ENCODE measurements around the gene C2orf69.
"Not testable (repeated sequence)": the region's sequence is repeated elsewhere in the genome, so short reads cannot be mapped to it uniquely, and the experiment has no call there.

Gene C2orf69

GRCh38 chr2:199902486-199903110 is 8.5 kb upstream of the C2orf69 start:
- H3K27me3 Mint-ChIP-seq (ENCODE audit: low read depth), result peaks cover 35% of the 10 kb centered on the region
- no peak overlapping the region for H3K4me3 Mint-ChIP-seq
- no peak overlapping the region for H3K27ac Mint-ChIP-seq
- DNase-seq (ENCODE audit: low spot score), result no peak
- H3K36me3 Mint-ChIP-seq (ENCODE audit: low read depth), result no peaks in the 10 kb centered on the region
- no peaks in the 10 kb centered on the region for H3K9me3 Mint-ChIP-seq
- no peaks in the 10 kb centered on the region for H3K4me1 Mint-ChIP-seq (ENCODE audit: low read depth)

GRCh38 chr2:199903111-199903510 is 8.0 kb upstream of the C2orf69 start:
- Mint-ChIP-seq H3K9me3 (no peaks in the 10 kb centered on the region), H3K4me3 (no peak overlapping the region), H3K36me3 (ENCODE audit: low read depth) (no peaks in the 10 kb centered on the region), H3K27me3 (ENCODE audit: low read depth) (peaks cover 33% of the 10 kb centered on the region), H3K27ac (no peak overlapping the region), H3K4me1 (ENCODE audit: low read depth) (no peaks in the 10 kb centered on the region)
- no peak for DNase-seq (ENCODE audit: low spot score)

GRCh38 chr2:199907008-199907714 is 3.9 kb upstream of the C2orf69 start:
- H3K4me1 Mint-ChIP-seq (ENCODE audit: low read depth), result peaks cover 13% of the 10 kb centered on the region
- peaks cover 22% of the 10 kb centered on the region for H3K27me3 Mint-ChIP-seq (ENCODE audit: low read depth)
- no peak overlapping the region for H3K27ac Mint-ChIP-seq
- peaks cover 4% of the 10 kb centered on the region for H3K36me3 Mint-ChIP-seq (ENCODE audit: low read depth)
- no peak for DNase-seq (ENCODE audit: low spot score)
- H3K4me3 Mint-ChIP-seq, result no peak overlapping the region
- no peaks in the 10 kb centered on the region for H3K9me3 Mint-ChIP-seq

DNA sequence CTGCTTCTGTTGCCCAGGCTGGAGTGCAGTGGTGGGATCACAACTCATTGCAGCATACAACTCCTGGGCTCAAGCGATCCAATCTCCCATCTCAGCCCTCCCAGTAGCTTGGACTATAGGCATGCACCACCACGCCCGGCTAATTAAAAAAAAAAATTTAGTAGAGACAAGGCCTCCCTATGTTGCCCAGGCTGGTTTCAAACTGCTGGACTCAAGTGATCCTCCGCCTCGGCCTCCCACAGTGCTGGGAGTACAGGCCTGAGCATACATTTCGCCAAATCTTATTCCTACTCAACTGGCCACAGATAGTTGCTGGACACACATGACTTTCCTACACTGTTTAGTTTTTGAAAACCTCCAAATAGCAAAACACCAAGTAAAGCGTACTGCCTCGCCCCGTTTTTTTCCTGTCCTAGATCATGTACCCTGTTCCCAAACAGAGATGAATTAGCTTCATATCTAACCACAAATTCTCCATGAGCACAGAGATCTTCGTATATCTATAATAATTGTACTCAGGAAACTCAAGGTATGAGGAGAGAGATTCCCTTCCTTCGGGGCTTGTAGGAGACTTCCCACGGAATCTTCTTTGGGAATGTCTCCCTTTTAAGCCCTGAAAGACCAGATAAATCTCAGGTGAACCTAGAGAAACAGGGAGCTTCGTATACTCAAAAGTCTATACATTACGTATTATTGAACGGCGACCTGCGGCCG is 598 bp upstream of the C2orf69 start:
- H3K27me3 Mint-ChIP-seq (ENCODE audit: low read depth), result peaks cover 5% of the 10 kb centered on the region
- H3K4me1 Mint-ChIP-seq (ENCODE audit: low read depth), result peaks cover 31% of the 10 kb centered on the region
- no peak for DNase-seq (ENCODE audit: low spot score)
- peak overlapping the region; percentile 99 for H3K4me3 Mint-ChIP-seq
- no peaks in the 10 kb centered on the region for H3K9me3 Mint-ChIP-seq
- peaks cover 20% of the 10 kb centered on the region for H3K36me3 Mint-ChIP-seq (ENCODE audit: low read depth)
- peak overlapping the region; percentile 96 for H3K27ac Mint-ChIP-seq

GRCh38 chr2:199911877-199912161 is 726 bp downstream of the C2orf69 start:
- peaks cover 13% of the 10 kb centered on the region for H3K9me3 Mint-ChIP-seq
- H3K27ac Mint-ChIP-seq, result peak overlapping the region; percentile 96
- peak overlapping the region; percentile 99 for H3K4me3 Mint-ChIP-seq
- DNase-seq (ENCODE audit: low spot score), result no peak
- H3K27me3 Mint-ChIP-seq (ENCODE audit: low read depth), result no peaks in the 10 kb centered on the region
- peaks cover 31% of the 10 kb centered on the region for H3K4me1 Mint-ChIP-seq (ENCODE audit: low read depth)
- peaks cover 33% of the 10 kb centered on the region for H3K36me3 Mint-ChIP-seq (ENCODE audit: low read depth)

- Mint-ChIP-seq H3K4me3 (peak overlapping the region; percentile 99), H3K9me3 (peaks cover 18% of the 10 kb centered on the region), H3K4me1 (ENCODE audit: low read depth) (peaks cover 31% of the 10 kb centered on the region), H3K36me3 (ENCODE audit: low read depth) (peaks cover 41% of the 10 kb centered on the region), H3K27ac (peak overlapping the region; percentile 37)
- not testable (repeated sequence) for H3K27me3 Mint-ChIP-seq (ENCODE audit: low read depth); DNase-seq (ENCODE audit: low spot score)
Measured at GRCh38 chr2:199912553-199913114, 1.5 kb downstream of the C2orf69 start.

- Mint-ChIP-seq H3K27me3 (ENCODE audit: low read depth) (no peaks in the 10 kb centered on the region), H3K4me1 (ENCODE audit: low read depth) (peaks cover 35% of the 10 kb centered on the region), H3K9me3 (peaks cover 20% of the 10 kb centered on the region), H3K4me3 (peak overlapping the region; percentile 62), H3K36me3 (ENCODE audit: low read depth) (peaks cover 56% of the 10 kb centered on the region), H3K27ac (peak overlapping the region; percentile 34)
- DNase-seq (ENCODE audit: low spot score), result no peak
Measured at GRCh38 chr2:199914372-199914958, 3.4 kb downstream of the C2orf69 start.

GRCh38 chr2:199916980-199917379 is 5.9 kb downstream of the C2orf69 start:
- H3K27ac Mint-ChIP-seq, result no peak overlapping the region
- H3K4me1 Mint-ChIP-seq (ENCODE audit: low read depth), result peaks cover 25% of the 10 kb centered on the region
- no peak for DNase-seq (ENCODE audit: low spot score)
- H3K4me3 Mint-ChIP-seq, result no peak overlapping the region
- no peaks in the 10 kb centered on the region for H3K27me3 Mint-ChIP-seq (ENCODE audit: low read depth)
- H3K36me3 Mint-ChIP-seq (ENCODE audit: low read depth), result peaks cover 62% of the 10 kb centered on the region
- peaks cover 20% of the 10 kb centered on the region for H3K9me3 Mint-ChIP-seq

DNA sequence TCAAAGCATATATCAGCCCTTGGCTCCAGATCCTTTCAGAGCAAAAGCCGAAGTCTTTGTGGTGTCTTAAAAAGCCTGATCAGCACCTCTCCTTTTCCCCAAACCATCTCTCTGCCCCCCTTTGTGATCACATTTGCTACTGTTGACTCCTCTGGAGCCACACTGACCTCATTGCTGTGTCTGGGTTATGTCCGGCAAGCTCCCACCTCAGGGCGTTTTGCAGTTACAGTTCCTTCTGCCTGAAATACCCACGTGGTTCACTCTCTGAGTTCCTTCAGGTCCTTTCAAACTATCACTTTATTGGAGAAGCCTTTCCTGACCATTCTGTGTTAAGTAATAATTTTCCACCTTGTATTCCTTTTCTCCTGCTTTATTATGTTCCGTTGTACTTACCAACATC is 11.8 kb downstream of the C2orf69 start:
- H3K27me3 Mint-ChIP-seq (ENCODE audit: low read depth), result no peaks in the 10 kb centered on the region
- H3K36me3 Mint-ChIP-seq (ENCODE audit: low read depth), result peaks cover 47% of the 10 kb centered on the region
- DNase-seq (ENCODE audit: low spot score), result no peak
- H3K9me3 Mint-ChIP-seq, result no peaks in the 10 kb centered on the region
- H3K4me1 Mint-ChIP-seq (ENCODE audit: low read depth), result peaks cover 18% of the 10 kb centered on the region
- no peak overlapping the region for H3K4me3 Mint-ChIP-seq
- H3K27ac Mint-ChIP-seq, result no peak overlapping the region

DNA sequence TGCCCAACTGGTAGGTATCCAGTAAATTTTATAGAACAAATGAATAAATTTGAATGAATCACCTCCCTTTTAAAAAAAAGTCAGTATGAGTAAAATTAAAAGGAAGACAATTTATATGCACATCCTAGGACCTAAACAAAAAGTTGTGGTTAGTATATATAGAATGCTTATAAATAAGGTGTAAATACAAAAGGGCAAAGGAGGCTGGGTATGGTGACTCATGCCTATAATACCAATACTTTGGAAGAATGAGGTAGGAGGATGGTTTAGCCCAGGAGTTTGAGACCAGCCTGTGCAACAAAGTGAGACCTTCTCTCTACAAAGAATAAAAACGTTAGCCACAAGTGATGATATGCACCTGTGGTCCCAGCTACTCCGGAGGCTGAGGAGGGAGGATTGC is 12.8 kb downstream of the C2orf69 start:
- Mint-ChIP-seq H3K27me3 (ENCODE audit: low read depth) (no peaks in the 10 kb centered on the region), H3K9me3 (no peaks in the 10 kb centered on the region), H3K4me3 (no peak overlapping the region), H3K27ac (no peak overlapping the region), H3K36me3 (ENCODE audit: low read depth) (peaks cover 45% of the 10 kb centered on the region), H3K4me1 (ENCODE audit: low read depth) (peaks cover 15% of the 10 kb centered on the region)
- no peak for DNase-seq (ENCODE audit: low spot score)

GRCh38 chr2:199926806-199927205 is 15.7 kb downstream of the C2orf69 start:
- Mint-ChIP-seq H3K4me3 (no peak overlapping the region), H3K27me3 (ENCODE audit: low read depth) (no peaks in the 10 kb centered on the region), H3K27ac (no peak overlapping the region), H3K36me3 (ENCODE audit: low read depth) (peaks cover 49% of the 10 kb centered on the region), H3K4me1 (ENCODE audit: low read depth) (peaks cover 12% of the 10 kb centered on the region), H3K9me3 (no peaks in the 10 kb centered on the region)
- DNase-seq (ENCODE audit: low spot score), result no peak

GRCh38 chr2:199928226-199928625 is 17.1 kb downstream of the C2orf69 start:
- no peaks in the 10 kb centered on the region for H3K27me3 Mint-ChIP-seq (ENCODE audit: low read depth)
- no peak overlapping the region for H3K4me3 Mint-ChIP-seq
- no peaks in the 10 kb centered on the region for H3K9me3 Mint-ChIP-seq
- H3K27ac Mint-ChIP-seq, result no peak overlapping the region
- DNase-seq (ENCODE audit: low spot score), result no peak
- peaks cover 51% of the 10 kb centered on the region for H3K36me3 Mint-ChIP-seq (ENCODE audit: low read depth)
- peaks cover 8% of the 10 kb centered on the region for H3K4me1 Mint-ChIP-seq (ENCODE audit: low read depth)

DNA sequence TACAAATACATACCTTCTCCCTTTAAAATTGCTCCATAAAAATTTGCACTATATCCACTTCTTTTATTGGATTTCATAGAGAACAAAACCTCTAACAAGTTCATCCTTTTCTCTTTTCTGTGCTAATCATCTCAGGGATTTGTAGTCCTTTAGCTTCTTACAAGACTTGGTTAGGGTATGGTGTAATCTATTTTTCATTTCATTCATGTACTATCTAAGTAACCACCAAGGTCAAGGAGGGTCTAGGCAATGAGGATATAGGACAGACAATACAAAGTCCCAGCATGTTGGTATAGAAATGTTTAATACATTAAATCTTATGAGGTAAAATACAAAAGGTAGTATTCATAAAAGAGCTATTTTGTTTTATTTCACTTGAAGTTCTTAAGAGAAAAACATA is 17.5 kb downstream of the C2orf69 start:
- Mint-ChIP-seq H3K36me3 (ENCODE audit: low read depth) (peaks cover 53% of the 10 kb centered on the region), H3K27ac (no peak overlapping the region), H3K4me1 (ENCODE audit: low read depth) (peaks cover 7% of the 10 kb centered on the region), H3K27me3 (ENCODE audit: low read depth) (no peaks in the 10 kb centered on the region), H3K4me3 (no peak overlapping the region), H3K9me3 (no peaks in the 10 kb centered on the region)
- DNase-seq (ENCODE audit: low spot score), result no peak

- DNase-seq (ENCODE audit: low spot score), result no peak
- Mint-ChIP-seq H3K9me3 (no peaks in the 10 kb centered on the region), H3K27ac (no peak overlapping the region), H3K4me1 (ENCODE audit: low read depth) (peaks cover 2% of the 10 kb centered on the region), H3K36me3 (ENCODE audit: low read depth) (peaks cover 55% of the 10 kb centered on the region), H3K4me3 (no peak overlapping the region), H3K27me3 (ENCODE audit: low read depth) (no peaks in the 10 kb centered on the region)
Measured at GRCh38 chr2:199929262-199929661, 18.2 kb downstream of the C2orf69 start.
